HUES64 (cell line): Measurements from ENCODE around the gene HSPA2.

Source experiments
- H3K27ac ChIP-seq: 2 replicates; pipeline ENCODE4 v1.7.0; 2013; ENCODE audit warnings: low read depth, low read length, inconsistent platforms
- H3K27me3 ChIP-seq: 2 replicates; pipeline ENCODE4 v1.6.1; 2013; ENCODE audit warnings: mild to moderate bottlenecking, low read length; ENCODE audit not compliant: insufficient read depth
- H3K36me3 ChIP-seq: 2 replicates; pipeline ENCODE4 v1.6.1; 2013; ENCODE audit warnings: mild to moderate bottlenecking, low read length; ENCODE audit not compliant: insufficient read depth
- H3K4me1 ChIP-seq: 2 replicates; pipeline ENCODE4 v1.6.1; 2013; ENCODE audit warnings: mild to moderate bottlenecking, low read length, moderate library complexity; ENCODE audit not compliant: insufficient read depth
- H3K4me3 ChIP-seq: 2 replicates; pipeline ENCODE4 v1.5.1; 2013; ENCODE audit warnings: mild to moderate bottlenecking, low read length, moderate library complexity
- H3K9ac ChIP-seq: 2 replicates; pipeline ENCODE4 v1.6.1; 2013; ENCODE audit warnings: mild to moderate bottlenecking, low read depth, low read length
- H3K9me3 ChIP-seq: 2 replicates; pipeline ENCODE4 v1.6.1; 2013; ENCODE audit warnings: low read depth, low read length; ENCODE audit not compliant: insufficient read depth
- WGBS: fragments of 150-250, 120-280 bp; methylation state at CpG from one replicate; pipeline ENCODE4 v1.1.7; 2013; ENCODE audit warnings: missing lambda C conversion rate; 5-methylcytosine and 5-hydroxymethylcytosine counted together

Gene HSPA2

DNA sequence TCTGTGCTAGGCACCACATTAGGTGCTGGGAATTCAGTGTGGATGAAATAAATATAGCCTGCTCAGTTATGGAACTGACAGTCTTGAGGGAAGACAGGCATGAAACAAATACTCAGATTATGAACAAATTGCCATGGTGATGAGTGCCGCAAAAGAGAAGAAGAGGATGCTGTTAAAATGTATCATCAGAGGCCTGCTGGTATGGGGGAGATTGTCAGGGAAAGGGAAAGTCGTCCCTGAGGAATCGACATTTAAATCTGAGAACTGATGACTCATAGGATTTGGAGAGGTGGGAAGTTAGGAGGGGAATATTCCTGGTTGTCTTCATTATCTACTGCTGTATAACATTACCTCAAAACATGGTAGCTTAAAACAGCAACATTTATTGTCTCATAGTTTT is 51.3 kb downstream of the HSPA2 start:
- no peaks in the 10 kb centered on the region for H3K27me3 ChIP-seq
- no peak overlapping the region for H3K4me3 ChIP-seq
- no peak overlapping the region for H3K27ac ChIP-seq
- no peaks in the 10 kb centered on the region for H3K9me3 ChIP-seq
- H3K9ac ChIP-seq: no peak overlapping the region
- no peaks in the 10 kb centered on the region for H3K36me3 ChIP-seq
- H3K4me1 ChIP-seq: no peaks in the 10 kb centered on the region
- WGBS: 71% methylated on average over 3 of the region's 3 CpGs
